Fibroblast of skin of right quadriceps (primary cell): ENCODE measurements around the gene NAT10.

Experiments
- DNase-seq: peaks from one replicate; pipeline ENCODE4 v3.0.0-alpha.2; 2013

Gene NAT10

GRCh38 chr11:34191578-34191977 is 86.1 kb downstream of the NAT10 start:
- no peak for DNase-seq

DNA sequence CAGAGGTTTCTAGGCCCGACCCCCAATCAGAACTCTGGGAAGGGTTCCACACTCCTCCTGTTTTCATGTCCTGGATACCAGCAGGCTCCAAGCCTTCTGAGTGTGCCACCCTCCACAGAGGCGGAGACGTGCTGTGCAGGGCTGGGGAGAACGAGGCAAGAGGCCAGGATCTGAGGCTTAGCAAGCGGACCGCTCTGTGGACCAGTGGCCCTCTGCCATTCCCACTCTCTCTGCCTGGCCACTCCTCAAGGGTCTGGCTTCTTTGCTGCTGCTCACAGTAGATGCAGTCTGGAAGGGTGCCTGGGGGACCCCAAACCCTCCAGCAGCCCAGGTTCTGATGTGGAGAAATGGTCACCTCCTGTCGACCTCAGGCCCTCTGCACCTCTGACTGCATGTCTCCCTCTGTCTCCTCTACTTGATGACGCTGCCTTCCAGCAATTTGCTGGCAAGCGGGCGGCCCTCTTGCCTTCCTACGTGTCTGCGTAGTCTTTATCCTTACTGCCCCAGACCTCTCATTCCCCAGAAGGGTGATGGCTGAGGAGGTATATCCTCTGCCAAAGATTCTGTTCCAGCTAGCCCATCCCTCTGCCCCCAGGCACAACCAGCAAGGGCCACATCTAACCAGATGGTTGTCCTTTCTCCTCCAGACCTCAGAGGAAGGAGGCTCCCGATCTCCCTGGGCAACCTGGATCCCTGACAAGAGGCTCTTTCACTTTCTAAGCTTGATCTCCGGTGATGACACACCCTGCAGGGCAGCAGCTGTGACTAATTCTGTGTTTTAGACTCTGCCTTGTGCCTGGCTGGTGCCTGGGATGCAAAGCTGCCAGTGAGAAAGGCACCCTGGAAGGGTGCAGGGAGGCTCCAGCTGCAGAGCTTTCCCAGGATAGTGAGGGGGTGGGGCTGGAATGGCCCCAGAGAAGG is 87.3 kb downstream of the NAT10 start:
- peak; percentile 90 for DNase-seq

DNA sequence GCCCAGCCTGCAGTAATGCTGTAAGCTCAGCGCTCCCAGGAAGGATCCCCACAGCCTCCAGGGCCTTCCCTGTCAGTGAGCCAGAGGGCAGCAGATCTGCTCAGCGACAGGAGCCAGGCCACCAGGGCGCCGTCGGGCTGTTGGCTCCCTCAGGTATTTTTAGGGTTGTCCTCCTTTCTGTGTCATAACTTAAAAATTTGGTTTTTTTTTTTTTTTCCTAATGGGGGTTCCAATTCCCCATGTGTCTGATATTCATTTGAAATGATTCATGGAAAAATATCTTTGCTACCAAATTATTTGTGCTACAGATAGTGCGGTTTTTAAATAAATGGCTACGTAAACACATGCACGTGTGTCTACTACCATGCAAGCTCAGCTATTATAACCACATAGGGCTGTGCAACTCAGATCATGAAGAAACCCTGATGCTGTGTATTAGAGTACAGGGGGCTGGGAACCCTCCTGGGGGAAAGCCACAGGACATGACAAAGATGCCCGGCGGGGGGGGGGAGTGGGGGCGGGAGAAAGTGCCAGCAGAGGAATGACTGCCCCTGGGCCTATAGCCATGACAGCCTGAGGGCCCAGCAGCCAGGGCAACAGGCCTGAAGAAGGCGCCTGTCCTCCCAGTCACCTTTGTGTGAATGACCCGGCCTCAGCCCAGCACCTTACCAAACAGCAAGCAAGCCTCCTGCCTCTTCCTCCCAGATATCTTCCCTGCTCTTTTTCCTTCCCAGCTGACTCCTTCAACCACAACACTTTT is 89.3 kb downstream of the NAT10 start:
- DNase-seq, result peak; percentile 54
